Mucosa of descending colon (tissue), 3 donors: ENCODE data around the gene OR10AD1. TPM values are rescaled to one million over a fixed set of nuclear protein-coding genes. Genes with fewer than 3 reads are reported as not detected.

Source experiments
- ATAC-seq: fragments of 200-7000 bp; cut with Tn5 transposase; one replicate; pipeline ENCODE4 v1.9.1; 2020; ENCODE audit warnings: mild to moderate bottlenecking, moderate library complexity
- DNase-seq, 3 donors: peaks; one replicate each; pipeline ENCODE4 v3.0.0-alpha.2; 2020
- H3K36me3 ChIP-seq: fragments of 200-600 bp; one replicate; pipeline ENCODE4 v1.8.0; 2021; ENCODE audit warnings: low read depth, mild to moderate bottlenecking
- H3K4me1 ChIP-seq: fragments of 200-600 bp; one replicate; pipeline ENCODE4 v1.8.0; 2021; ENCODE audit warnings: low read depth, mild to moderate bottlenecking
- H3K4me3 ChIP-seq: fragments of 200-600 bp; one replicate; pipeline ENCODE4 v1.8.0; 2021; ENCODE audit warnings: mild to moderate bottlenecking
- H3K9me3 ChIP-seq: fragments of 200-600 bp; one replicate; pipeline ENCODE4 v1.8.0; 2021; ENCODE audit warnings: mild to moderate bottlenecking
- CTCF ChIP-seq: fragments of 200-600 bp; IDR thresholded peaks from one replicate; pipeline ENCODE4 v1.8.0; 2022; ENCODE audit warnings: antibody characterized with exemption, mild to moderate bottlenecking
- intact Hi-C, 2 donors: fragments of 100-400 bp; cut with DNase I in 1 of 2; cut with micrococcal nuclease in 1 of 2; formaldehyde crosslinking; loops; one replicate each; pipeline versions ENCODE4 v1.11.0 to v1.11.1; 2022; cut with DNase I, micrococcal nuclease
- total RNA-seq, 3 donors: library from RNA; stranded (reverse); fragmentation: NEBNext Ultra II Directional in 2 of 3; extraction: Animal tissue kit (Norgen Biotek cat#: 25700) in 2 of 3; gene quantifications; one replicate each; pipeline versions ENCODE4 v1.2.1 to v1.2.4, GENCODE V29; 2021 to 2023
- donor health status: DM: no; HTN: no; CAD: no; lungs with moderate emphysema.
- donor health status: DM: no; HTN: no; CAD: no.
- donor health status: DM: no; HTN: yes; CAD: no.

OR10AD1 gene
- total RNA-seq, 3 donors from 2014 or later: not detected

- Histone ChIP-seq H3K4me3 (no peak overlapping the region), H3K36me3 (no peaks in the 10 kb centered on the region), H3K4me1 (no peaks in the 10 kb centered on the region), H3K9me3 (no peaks in the 10 kb centered on the region)
- no peak for DNase-seq
- intact Hi-C loops: no loop called here
- no peak for TF ChIP-seq CTCF
- no peak for ATAC-seq
Observed at GRCh38 chr12:48191096-48191495, 12.0 kb downstream of the OR10AD1 start.

- peak; percentile 77 for TF ChIP-seq CTCF
- DNase-seq (peak in 1 of 3 donors; percentile 90), ATAC-seq (peak; percentile 89)
- intact Hi-C loops: no loop called here
- Histone ChIP-seq H3K4me1 (no peaks in the 10 kb centered on the region), H3K9me3 (no peaks in the 10 kb centered on the region), H3K4me3 (no peak overlapping the region), H3K36me3 (no peaks in the 10 kb centered on the region)
Observed at GRCh38 chr12:48189331-48190125, 13.6 kb downstream of the OR10AD1 start.

GRCh38 chr12:48187916-48188695 is 15.0 kb downstream of the OR10AD1 start:
- H3K36me3 ChIP-seq: no peaks in the 10 kb centered on the region
- intact Hi-C loops: no loop called here
- H3K9me3 ChIP-seq: no peaks in the 10 kb centered on the region
- H3K4me1 ChIP-seq: peaks cover 3% of the 10 kb centered on the region
- no peak for ATAC-seq
- no peak overlapping the region for H3K4me3 ChIP-seq
- no peak for TF ChIP-seq CTCF
- no peak for DNase-seq

GRCh38 chr12:48185181-48185919 is 17.7 kb downstream of the OR10AD1 start:
- no peak overlapping the region for H3K4me3 ChIP-seq
- intact Hi-C loops: no loop called here
- no peaks in the 10 kb centered on the region for H3K9me3 ChIP-seq
- peaks cover 3% of the 10 kb centered on the region for H3K4me1 ChIP-seq
- TF ChIP-seq CTCF: no peak
- DNase-seq (no peak), ATAC-seq (no peak)
- no peaks in the 10 kb centered on the region for H3K36me3 ChIP-seq

- H3K9me3 ChIP-seq: no peaks in the 10 kb centered on the region
- TF ChIP-seq CTCF: no peak
- intact Hi-C loops: no loop called here
- no peaks in the 10 kb centered on the region for H3K36me3 ChIP-seq
- ATAC-seq: no peak
- no peak overlapping the region for H3K4me3 ChIP-seq
- peaks cover 3% of the 10 kb centered on the region for H3K4me1 ChIP-seq
- no peak for DNase-seq
Observed at GRCh38 chr12:48184549-48184922, 18.6 kb downstream of the OR10AD1 start.
